Stimulated activated CD8-positive, alpha-beta memory T cell treated with anti-CD3 and anti-CD28 coated beads, Interleukin-15, amount 100 ng/mL, for 48 hours (primary cell): ENCODE measurements around the gene UNC5CL.
A peak's percentile ranks its signal among the peaks of the same experiment; 100 is the strongest.
"Not testable (repeated sequence)": the region's sequence is repeated elsewhere in the genome, so short reads cannot be mapped to it uniquely, and the experiment has no call there.

Source experiments
- DNase-seq, 2 donors: peaks; one replicate each; pipeline ENCODE4 v3.0.0-alpha.2; 2020; ENCODE audit warnings: low read depth in 2 of 2

Gene UNC5CL

DNA sequence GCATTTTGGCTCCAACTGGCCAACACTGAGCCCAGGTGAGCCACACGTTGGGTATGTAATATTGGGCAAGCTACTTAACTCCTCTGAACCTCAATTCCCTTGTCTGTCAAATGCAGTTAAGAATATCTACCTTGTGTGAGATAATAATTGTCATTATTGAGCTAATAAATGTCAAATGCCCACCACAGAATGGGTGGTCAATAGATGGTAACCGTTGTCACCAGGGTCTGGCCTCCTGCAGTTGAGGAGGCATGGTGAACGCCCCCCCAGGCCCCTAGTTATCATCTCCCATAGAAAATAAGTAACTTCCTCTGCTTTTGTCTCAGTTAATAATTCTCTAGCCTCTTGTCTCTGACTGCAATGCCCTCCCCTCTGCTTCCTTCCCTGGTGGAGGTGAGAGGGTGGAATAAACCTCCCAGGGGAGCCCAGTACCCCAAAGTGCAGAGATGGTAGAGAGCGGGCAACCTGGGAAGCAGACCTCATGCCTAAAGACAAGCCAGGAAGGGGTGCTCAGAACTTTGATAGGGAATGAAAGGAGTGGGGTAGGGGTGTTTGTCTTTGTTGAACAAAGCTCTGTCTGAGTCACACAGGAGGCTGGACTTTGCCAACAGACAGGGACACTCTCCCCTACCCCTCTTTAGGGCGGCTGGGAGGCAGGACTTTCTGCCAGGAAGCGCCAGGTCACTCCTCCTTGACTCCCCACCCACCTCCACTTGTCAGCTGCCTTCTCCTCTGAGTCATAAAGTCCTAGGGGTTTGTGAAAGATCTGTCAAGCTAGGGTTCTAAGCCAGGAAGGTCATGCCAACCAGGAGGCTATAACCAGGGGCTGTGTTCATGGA is 1.3 kb upstream of the UNC5CL start:
- DNase-seq, result no peak

DNA sequence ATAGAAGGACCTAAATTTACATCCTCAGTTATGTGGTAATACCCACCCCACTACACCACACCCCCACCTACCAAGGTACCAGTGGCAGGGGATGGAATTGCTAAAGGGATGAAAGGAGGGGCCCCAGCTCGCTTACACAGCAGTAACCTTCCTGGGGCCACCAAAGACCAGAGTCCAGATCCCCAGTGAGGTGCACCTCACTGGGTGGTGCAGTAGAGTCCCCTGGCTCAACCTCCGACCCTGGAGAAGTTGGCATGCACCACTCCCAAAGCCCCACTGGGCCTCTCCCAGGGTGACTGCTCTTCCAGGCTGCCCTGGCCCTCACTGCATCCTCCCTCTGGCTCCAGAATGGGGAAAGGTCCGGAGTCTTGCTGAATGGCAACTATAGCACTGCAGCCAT is 816 bp downstream of the UNC5CL start:
- DNase-seq, result no peak

DNA sequence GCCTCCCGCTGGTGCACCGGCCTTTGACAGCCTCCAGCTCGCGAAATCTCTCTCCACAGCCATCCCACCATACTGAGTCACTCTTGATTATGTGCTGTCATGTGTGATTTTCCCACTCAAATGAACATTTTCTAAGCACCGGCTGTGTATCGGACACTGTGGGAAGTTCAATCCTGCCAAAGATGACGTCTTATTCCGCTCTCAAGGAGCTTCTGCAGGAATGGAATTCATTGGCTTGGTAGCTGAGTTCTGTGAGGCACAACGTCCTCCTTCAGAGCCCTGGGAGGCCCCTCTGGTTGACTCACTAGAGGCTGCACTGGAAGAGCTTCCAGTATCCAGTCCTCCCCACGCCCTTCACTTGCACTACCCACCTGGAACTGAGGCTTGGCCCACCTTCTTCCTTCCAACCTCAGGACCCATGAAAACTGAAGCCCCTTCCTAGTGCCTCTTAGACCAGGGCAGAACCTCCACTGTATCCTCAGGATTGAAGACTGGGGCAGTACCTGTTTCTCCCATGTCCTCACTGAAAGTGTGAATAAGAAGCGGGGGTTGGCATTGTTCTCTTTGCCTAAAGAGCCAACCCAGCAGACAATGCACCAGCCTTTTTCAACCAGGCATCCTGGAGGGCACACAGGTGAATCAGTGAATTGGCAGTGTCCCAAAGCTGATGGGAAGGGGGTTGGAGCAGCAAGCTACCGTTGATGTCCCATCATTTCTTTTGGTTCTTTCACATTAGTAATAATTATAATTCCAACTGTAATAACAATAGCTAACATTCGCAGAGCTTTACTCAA is 1.7 kb downstream of the UNC5CL start:
- DNase-seq, result no peak

DNA sequence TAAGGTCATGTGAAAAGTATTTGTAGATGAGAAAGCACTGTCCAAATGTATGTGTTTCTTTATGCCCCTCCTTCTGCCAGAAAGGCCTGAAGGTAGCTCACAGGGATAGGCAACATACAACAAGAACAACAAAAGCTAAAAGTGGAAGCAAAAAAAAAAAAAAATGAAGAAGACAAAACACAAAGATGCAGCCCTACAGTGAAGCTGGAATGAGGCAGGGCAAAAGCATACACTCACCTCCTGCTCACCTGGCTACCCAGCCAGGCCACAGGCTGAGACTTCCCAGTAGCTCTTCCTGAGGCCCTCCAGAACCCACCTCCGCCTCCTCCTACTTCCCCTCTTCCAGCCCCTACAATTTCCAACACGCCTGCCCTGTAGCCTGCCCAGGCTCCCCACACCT is 2.4 kb downstream of the UNC5CL start:
- no peak for DNase-seq

DNA sequence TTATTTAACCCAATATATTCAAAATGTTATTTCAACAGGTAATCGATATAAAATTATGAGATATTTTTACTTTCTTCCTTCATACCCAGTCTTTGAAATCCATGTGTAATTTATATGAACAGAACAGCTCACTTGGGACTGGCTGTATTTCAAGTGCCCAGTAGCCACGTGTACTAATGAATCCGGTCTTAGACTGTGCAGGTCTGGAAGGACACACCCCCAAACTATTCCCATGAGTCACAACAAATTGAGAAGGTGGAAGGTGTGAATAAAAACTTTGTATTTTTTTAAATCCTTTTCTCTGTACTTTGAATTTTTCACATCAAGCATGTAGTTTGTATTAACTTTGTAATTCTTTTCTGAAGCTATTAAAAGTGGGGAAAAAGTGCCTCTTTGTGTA is 2.8 kb downstream of the UNC5CL start:
- DNase-seq, result no peak

DNA sequence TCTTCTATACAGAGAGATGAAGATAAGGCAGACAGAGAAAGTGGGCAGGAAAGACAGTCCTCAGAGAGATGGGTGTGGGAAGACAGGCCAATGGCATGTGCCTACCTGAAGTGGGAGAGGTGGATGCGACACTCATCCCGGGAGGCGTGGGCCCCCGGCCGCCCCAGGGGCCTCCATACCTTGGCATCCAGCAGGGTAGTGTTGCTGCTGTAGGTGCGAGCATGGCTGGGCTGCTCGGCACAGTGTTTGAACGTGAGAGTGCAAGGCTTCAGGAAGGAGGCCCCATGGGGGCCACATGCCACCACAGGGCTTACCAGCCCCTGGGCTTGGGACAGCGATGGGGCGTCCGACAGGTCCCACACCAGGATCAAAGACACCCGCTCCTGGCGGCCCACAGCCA is 5.2 kb downstream of the UNC5CL start:
- no peak for DNase-seq

DNA sequence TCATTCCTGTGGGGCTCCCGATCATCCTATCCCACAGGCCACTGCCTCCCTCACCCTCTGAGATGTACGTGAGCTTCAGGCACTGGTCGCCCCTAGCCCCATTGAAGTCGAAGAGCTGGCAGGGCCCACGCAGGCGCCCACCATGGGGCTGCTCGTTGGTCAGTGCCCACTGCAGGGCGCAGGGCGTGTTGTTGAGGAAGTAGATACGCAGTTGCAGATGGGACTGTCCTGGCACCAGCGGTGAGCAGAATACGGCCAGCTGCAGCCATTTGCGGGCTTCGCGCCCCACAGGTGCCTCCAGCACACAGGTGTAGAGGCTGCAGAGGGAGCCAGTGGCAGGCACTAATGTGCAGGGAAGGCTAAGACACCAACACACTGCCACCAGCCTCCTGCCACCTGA is 6.2 kb downstream of the UNC5CL start:
- no peak for DNase-seq

DNA sequence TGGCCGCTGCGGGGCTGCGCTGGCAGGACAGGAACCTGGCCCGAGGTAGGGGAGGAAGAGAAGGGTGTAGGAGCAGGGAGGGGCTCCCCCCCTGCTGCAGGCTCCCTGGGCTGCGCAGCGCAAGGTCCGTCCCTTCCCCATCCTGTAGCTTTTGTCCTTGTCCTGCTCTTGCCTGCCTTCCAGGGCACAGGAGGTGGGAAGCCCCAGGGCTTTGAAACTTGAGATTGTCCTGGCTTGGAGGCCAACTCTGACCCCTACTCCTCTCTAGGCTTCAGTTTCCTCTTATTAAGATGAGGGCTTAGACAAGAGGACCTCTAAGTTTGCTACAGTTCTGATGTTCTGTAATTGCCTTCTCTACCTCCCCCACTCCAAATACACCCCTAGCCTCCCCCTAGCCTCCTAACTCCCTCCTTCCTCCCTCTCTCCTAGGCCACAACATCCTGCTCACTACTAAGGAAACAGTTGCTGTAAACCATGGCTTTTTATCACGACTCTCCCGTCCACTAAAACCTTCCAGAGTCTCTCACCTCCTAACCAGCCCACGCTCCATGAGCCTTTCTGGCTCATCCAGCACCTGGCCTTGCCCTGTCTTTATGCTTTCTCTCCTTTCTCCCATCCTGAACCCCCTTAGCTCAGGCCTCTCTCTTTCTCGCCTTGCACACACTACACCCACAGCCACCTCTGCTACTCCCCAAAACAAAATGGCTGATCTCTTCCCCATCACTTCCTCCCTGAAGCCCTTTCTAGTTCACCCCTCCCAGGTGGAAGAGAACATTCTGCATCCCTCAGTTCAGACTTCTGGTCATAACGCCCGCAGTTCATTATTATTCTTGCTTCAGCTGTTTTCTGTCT is 10.2 kb downstream of the UNC5CL start:
- no peak for DNase-seq

DNA sequence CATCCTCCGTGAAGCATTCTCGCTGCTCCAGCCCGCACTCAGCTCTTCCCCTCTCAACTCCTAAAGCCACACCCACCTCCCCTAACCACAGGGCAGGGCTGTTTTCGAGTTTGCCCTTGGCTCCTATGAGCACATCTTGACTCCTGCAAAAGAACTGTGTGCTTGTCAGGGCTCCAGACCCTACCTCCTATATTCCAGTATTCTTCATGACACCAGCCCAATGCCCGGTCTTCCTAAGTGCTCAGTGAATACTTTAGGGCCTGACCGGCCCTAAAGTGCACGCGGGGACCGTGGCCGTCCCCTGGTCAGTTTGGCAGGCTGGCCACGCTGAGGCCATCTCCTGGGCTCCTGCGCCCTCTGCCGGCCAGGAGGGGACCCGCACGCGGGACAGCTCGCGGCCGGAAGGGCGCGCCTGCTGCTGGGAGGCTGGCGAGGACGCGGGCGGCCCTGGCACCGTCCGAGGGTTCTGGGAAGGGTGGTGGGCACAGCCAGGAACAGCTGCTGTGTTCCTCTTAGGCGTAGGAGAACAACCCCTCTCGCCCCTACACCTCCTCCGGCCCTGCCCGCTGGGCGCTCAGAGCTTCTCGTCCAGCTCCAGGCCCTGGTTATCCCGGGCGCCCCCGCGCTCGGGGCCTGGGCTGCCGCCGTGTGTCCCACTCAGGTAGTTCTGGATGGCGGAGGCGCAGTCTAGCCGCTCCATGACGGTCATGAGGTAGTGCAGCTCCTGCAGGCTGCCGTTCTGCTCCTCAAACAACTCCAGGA is 11.0 kb downstream of the UNC5CL start:
- peak; percentile 66 to 69 for DNase-seq

DNA sequence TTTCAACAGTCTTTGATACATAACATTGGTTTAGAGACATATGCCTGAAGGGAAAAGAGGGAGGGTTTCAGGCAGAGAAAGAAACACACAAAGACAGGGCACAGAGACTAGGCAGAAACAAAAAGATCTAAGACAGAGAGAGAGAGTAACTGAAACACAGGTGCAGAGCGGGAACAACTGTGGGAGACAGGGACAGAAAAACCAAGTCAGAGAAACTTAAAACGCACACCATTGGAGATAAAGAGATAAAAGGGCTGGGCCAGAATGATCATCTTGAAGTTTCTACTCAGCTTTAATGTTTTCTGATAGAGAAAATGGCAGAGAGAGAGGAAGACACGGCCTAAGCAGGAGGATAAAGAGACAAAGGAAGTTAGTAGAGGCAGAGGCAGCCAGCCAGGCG is 11.8 kb downstream of the UNC5CL start:
- no peak for DNase-seq

DNA sequence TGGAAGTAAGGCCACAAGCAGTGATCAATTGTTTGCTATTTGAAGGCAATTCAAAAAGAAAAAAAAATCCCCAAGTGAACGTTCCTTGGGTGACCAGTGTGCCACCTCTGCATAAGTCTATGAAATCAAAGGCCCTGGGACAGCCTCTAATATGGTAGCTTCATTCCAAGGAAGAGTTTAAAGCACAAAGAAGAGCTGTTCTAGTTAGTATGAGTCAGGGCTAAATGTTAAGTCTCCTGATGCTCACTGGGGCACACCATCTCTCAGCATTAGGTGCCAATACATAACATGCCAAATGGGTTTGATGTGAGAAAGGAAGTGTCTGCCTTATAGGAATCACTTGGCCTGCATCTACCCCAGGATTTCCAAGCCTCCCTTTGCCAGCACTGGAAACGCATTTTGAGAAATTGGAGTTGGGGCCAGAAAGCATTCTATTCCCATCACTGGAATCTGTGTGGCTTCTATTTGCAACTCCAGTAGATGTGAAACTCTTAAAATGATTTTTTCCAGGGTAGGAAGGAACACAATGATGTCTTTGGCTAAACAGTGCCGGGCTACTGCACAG is 13.0 kb downstream of the UNC5CL start:
- DNase-seq, result no peak

DNA sequence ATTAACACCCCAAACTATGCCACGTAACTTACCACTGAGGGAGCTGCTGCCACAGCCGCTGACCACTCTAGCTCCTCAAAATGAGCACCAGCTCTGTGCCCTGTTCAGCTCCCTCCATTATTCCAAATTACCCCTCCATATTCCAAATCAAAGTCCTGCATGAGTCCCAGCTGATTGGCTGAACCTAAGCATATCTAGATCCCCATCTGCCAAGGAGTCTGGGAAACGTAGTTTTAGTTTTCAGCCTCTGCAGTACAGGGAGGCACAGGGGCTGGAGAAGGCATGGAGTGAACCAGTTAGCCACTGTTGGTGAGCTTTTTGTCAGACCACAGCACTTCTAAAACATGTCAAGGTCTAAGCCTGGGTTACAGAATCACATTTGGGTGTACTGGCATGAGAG is 15.9 kb downstream of the UNC5CL start:
- DNase-seq, result no peak

DNA sequence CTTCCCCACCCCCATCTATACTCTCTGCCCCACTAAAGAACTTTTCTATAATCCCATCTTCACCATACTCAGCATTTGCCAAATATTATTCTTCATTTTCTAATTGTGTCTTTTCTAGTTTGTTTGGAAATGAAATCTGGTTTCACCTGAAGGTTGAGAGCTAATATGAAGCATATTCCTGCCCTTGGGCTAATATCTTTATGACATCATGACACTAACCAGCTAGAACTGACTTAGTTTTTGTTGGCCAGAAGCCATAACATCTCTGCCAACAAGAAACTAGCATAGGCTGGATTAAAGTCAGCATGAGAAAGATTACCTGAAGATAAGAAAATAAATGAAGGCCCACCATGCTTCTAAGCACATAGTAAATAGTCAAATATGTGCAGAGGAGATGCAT is 16.7 kb downstream of the UNC5CL start:
- no peak for DNase-seq

DNA sequence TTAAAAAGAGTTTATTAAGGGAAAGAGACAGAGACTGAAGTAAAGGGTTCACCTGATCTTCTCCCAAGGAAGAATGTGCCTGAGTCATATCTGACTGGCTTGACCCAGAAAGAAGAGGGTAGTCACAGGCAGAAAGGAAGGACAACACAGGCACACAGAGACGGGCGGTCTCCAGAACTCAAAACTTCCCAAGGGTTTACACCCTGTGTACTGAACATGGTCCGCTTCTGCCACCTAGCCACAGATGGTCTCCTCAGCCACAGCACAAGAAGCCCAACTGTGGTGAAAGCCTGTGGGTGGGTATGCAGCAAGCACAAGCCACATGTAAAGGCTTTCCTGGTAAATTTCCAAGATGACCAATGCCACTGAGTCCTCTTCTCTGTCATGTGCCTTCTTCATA is 17.2 kb downstream of the UNC5CL start:
- DNase-seq, result no peak

DNA sequence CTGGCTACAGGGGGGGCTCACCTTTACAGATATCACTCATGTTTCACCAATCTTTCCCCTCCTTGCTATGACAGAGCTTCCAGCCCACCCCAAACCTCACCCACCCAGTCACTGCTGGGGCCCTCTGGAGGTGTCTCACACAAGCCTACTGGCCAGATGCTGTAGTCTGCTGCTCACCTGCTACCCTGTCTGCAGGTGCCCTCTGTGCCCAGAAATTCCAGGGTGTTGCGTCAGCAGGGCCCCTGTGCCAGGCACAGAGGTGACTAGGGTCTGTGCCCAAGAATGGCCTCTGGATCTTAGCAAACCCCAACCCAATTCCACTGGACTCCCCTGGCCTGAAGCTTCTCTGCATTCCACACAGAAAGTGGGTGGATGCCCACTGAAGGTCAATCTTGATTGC is 21.4 kb downstream of the UNC5CL start:
- DNase-seq, result no peak

DNA sequence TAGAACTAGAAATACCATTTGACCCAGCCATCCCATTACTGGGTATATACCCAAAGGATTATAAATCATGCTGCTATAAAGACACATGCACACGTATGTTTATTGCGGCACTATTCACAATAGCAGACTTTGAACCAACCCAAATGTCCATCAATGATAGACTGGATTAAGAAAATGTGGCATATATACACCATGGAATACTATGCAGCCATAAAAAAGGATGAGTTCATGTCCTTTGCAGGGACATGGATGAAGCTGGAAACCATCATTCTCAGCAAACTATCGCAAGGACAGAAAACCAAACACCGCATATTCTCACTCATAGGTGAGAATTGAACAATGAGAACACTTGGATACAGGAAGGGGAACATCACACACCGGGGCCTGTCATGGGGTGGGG is 23.2 kb downstream of the UNC5CL start:
- not testable (repeated sequence) for DNase-seq

DNA sequence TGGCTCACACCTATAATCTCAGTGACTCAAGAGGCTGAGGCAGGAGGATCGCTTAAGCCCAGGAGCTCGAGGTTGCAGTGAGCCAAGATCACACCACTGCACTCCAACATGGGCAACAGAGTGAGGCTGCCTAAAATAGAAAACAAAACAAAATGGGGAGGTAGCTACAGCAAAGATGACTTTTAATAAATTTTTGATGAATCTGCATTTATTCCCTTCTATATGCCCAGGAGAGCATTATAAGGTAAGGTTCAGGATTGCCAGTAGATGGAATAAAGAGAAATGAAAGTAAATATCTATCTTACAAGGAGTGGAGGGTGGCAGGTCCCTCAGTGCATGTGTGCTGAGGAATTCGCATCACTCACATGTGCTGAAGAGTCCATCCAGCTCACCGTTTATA is 24.2 kb downstream of the UNC5CL start:
- DNase-seq, result no peak

DNA sequence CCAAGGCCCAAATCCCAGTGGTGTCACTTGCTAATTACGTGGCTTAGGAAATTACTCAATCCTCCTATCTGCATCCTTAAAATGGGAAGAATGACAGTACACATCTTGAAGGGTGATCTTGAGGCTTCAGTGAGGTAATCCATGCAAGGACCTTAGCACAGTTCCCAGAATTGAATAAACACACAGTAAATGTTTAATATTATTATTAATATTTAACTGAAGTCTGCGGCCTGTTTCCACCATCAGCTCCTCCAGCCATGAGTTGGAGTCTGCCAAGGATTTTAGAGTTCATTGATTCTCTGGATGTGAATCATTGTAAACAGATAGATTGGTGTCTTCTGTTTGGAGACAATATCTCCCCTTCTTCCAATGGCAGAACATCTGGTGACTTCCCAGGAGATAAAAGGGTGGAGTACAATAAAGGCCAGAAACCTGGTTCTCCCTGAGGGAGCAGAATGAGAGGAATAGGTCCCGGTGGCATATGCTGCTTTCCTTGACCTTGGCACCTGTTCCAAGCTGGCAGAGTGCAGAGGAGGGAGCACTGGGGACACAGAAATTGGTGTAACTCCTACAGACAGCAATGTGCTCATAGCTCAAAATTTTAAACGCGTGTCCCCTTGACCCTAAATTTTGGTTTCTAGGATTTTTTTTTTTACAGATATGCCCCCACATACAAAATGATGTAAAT is 25.4 kb downstream of the UNC5CL start:
- no peak for DNase-seq

DNA sequence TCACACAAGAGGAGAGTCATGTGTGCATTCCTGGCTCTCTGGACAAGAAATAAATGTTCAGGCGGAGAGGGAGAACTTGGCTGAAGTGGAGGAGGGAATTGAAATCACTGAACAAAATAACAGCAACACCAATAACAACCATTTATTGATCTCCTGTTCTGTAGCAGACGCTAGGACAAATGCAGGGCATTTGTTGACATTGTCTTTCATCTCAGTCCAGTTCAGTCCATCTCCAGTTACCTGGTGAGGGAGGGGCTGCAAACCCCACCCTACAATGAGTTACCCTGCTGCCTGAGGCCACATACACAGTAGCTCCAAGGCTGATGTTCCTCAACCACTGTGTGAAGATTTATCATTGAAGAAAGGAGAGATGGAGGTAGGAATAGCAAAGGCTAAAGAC is 27.3 kb downstream of the UNC5CL start:
- no peak for DNase-seq

DNA sequence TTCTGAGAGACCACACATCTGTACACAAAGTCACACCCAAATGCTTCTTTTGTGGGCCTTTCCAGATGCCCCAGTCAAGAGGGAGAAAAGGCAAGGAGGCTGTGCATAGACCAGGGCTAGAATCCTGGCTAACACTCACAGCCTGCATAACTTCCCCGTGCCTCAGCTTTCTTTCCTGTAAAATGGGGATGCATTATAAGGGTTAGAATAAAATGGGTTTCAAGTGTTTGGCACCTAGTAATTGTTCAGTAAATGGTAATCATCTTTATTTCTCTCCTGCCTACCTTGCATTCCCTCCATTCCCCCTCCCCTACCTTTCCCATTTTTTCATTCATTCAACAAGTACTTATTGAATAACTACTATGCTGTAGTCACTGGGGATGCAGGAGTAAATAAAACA is 29.4 kb downstream of the UNC5CL start:
- no peak for DNase-seq

DNA sequence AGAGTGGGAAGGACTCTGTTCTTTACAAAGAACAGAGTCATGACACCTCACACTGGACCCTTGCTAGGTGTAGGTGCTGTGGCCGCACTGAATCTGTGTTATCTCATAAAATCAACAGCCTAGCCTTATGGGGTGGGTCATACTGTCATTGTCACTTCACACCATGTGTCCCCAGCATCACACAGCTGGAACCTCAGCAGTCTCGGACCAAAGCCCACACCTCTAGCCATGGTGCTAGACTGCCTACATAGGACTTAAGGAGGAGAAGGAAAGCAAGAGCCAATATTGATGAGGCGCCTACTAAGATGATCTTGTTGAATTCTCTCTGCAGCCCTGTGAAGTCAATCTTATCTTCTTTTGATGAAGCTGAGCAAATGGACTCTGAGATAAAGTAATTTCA is 31.0 kb downstream of the UNC5CL start:
- DNase-seq, result no peak
